Fibroblast of lung (primary cell): ENCODE results near the gene PTPRH.

Source experiments
- CTCF ChIP-seq, 2 donors: IDR thresholded peaks in 1 of 2; conservative IDR thresholded peaks in 1 of 2; 1 replicate in 1 of 2; 2 replicates in 1 of 2; pipeline ENCODE4 v1.5.1; 2011 to 2012; ENCODE audit warnings: low read length in 2 of 2, control low read depth in 1 of 2, inconsistent platforms in 1 of 2, low read depth in 1 of 2, mild to moderate bottlenecking in 1 of 2
- EZH2 ChIP-seq: IDR thresholded peaks from 2 replicates; pipeline ENCODE4 v1.5.1; 2012; ENCODE audit warnings: low read length, control low read depth, mild to moderate bottlenecking; ENCODE audit errors: missing control alignments

- TF ChIP-seq CTCF (conservative IDR thresholded peaks at IDR 0.05 in 1 of 2, IDR thresholded peaks at IDR 0.05 in 1 of 2; ENCODE audit: low read depth in 1 of 2, low read length in 2 of 2) (no peak), EZH2 (no peak)
Measured at GRCh38 chr19:55134736-55135135, 74.6 kb downstream of the PTPRH start.
